IPS-11a (cell line): ENCODE results near the gene TTC9B.

Source experiments
- H3K4me3 ChIP-seq: one replicate; pipeline ENCODE4 v1.5.1; 2013; ENCODE audit warnings: low read depth, low read length, control low read depth

Gene TTC9B

GRCh38 chr19:40217934-40218890 lies at the start of gene TTC9B:
Gene TTC9B (minus strand): TSS chr19:40218384. CDS start chr19:40218381, 3 bp downstream.
- no peak within 1 kb of the TSS for H3K4me3 ChIP-seq

- H3K4me3 ChIP-seq, result no peak overlapping the region
Measured at GRCh38 chr19:40267601-40267997, 49.4 kb upstream of the TTC9B start.

GRCh38 chr19:40266912-40267600 lies 48.9 kb upstream of the TTC9B start:
- no peak overlapping the region for H3K4me3 ChIP-seq

GRCh38 chr19:40266119-40266518 lies 47.9 kb upstream of the TTC9B start:
- H3K4me3 ChIP-seq, result no peak overlapping the region

DNA sequence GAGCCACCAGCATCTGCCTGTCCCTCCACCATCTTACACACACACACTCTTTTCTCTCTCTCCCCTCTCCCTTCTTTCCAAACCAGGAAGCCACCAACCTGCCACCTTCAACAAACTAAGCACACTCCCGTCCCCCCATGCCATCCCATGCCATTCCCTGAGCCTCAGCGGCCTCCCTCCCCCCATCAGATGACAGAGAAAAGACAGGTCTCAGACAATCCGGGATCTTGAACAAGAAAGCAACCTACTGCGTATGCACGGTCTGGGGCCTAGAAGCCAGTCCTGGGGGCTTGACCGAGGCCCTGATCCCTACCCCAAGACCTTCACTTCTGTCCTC lies 47.5 kb upstream of the TTC9B start:
- no peak overlapping the region for H3K4me3 ChIP-seq

DNA sequence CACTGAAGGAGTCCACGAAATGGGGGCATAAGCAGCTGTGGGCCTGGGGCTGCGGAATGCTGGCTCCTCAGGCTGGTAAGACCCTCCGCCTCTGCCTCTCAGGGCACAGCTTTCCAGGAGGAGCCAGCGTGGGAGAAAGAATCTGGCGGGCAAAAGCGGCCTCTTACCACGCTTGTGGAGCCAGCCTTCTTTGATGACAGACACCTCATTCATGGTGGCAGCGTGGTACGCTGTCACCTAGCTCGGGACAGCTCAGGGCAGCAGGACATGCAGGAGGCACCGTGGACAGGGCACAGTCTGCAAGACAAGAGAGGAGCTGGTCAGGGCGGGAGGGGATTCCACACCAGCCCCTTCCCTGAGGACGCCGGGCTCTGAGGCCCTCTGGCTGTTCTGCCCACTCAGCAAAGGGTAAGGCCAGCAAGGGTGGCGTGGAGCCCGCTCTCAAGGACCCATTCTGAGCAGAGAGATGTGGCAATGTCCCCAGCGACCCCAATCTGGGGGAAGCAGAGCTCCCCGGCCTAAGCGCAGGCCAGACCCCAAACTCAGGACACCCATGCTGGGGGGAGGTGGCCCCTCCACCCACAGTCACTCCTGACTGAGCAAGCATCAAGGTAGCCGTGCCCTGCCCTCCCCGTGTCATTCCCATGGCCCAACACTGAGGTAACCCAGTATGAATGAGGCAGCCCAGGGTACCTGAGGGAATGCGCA lies 47.0 kb upstream of the TTC9B start:
- H3K4me3 ChIP-seq, result no peak overlapping the region

DNA sequence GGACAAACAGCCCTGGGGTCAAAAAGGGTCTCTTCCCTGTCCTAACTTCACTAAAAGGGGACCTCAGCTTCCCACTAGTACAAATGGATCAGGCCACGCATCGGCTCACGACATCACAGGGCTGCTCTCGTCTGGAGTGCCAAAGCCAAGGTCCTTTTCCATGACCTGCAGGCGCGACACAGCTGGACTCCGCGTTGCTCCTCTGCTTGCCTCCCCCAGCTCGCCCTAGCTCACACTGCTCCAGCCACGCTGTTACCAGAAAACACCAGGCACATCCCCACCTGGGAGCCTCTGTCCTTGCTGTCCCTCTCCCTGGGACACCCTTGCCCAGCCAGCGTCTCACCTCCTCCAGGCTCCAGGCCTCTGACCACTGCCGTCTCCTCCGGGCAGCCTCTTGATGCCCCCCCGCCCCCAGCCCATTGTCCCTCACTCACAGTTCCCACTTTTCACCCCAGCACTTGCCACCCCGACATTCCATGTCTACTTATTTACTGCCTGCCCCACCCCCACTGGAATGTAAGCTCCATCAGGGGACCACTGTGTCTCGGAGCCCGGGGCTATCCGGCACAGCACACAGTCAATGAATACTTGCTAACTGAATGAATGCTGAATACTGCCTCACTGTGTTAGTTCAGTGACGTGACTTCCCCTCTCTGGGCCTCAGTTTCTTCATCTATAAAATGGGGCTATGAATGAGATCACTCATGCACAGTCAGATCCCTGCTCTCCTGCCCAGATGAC lies 46.3 kb upstream of the TTC9B start:
- H3K4me3 ChIP-seq, result no peak overlapping the region

GRCh38 chr19:40263440-40264313 lies 45.5 kb upstream of the TTC9B start:
- no peak overlapping the region for H3K4me3 ChIP-seq

DNA sequence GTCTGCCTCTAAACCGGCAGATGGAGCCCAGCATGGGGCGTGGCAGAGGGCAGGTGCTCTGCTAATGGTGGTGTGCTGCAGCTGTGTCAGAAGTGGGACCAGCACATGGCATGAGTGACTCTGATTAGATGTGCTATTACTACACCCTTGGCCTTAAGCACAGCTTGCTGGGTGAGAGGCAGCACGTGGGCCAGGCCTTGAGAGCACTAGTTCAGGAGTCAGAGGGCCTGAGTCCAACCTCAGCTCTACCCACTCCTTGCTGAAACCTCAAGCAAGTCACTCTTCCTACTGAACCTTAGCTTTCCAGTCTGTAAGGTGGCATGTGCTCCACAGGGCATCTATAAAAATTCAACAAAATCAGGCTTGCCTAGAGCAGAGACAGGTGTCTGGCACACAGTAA lies 44.2 kb upstream of the TTC9B start:
- no peak overlapping the region for H3K4me3 ChIP-seq

GRCh38 chr19:40261631-40262030 lies 43.4 kb upstream of the TTC9B start:
- no peak overlapping the region for H3K4me3 ChIP-seq

DNA sequence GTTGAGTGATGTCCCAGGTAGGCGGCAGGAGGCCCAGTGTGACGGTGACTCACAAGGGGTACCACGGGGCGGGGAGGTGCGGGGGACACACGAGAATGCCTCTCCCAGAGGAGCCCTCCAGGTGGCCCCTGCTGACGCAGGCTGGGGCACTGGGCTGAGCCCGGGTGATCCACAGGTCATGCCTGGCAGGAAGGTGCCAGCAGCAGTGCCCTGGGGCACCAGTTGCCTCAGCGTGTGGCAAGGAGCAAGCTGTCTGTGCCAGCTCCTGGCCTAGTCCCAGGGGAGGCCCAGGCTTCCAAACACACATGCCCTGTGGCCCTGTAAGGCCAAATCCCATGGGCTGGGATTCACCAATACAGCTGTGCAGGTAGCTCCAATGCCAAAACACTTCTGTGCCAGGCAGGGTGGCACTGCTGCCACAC lies 38.9 kb upstream of the TTC9B start:
- no peak overlapping the region for H3K4me3 ChIP-seq

DNA sequence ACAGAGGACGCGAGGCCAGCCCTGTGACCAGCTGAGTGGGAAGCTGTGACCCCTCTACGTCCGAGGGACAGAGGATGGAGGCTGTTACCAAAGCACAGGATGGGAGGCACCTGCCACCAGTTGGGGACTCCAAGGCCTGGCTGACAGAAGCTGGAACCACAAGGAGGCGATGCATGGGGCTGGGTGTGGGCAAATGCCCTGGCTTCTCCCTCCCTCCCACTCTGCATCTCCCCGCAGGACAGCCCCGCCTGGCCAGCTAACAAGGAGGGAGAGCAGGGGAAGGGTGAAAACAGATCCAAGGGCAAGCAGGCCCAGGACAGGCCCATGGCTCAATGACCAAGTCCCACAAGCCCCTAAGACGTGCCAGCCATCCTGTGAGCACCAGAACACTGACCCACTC lies 38.3 kb upstream of the TTC9B start:
- no peak overlapping the region for H3K4me3 ChIP-seq

DNA sequence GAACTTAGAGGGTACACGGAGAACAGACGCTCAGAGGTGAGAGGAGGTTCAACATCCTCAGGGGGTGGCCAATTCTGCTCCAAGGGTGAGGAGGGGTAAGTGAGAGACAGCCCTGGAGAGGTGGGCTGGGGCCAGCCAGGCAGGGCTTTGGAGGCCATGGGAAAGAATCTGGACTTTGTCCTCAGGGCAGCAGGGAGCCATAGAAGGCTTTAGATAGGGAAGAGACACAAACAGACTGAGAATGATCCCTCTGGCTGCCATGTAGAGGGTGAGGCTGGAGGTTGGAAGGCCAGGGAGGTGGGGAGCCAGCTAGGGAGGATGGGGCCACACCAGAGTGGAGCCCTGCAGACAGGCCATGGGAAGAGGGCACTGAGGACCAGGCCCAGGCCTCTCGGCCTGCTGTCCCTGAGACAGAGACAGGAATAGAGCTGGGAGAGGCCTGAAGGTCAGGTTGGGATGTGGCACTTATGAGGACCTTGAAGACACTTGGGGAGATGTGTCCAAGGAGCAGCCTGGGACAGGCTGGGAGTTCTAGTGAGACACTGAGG lies 37.5 kb upstream of the TTC9B start:
- no peak overlapping the region for H3K4me3 ChIP-seq

DNA sequence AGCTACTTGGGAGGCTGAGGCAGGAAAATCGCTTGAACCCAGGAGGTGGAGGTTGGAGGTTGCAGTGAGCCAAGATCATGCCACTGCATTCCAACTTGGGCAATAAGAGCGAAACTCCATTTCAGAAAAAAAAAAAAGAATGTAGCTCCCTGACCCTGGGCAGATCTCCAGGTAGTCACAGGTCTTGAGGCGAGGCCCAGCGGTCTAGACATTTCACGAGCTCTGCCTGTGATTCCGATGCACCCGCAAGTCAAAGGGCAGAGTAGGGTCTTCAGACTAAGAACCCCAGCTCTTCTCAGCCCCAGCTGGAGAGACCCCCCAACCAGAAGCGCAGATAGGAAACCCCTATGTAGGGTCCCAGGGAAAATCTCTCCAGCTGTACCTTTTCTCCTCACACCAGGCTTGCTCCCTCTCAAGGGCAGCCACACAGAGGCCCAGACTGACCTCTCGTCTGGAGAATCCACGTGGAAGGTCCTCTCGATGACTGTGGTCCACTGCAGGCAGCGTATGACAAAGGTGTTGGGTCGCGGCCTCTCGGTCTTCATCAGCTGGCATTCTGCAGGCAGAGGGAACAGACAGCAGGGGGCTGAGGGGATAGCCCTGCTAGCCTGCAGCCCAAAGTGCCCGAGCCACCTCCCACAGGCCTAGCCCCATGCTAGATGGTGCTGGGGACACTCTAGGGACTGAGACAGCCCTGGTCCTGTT lies 36.7 kb upstream of the TTC9B start:
- no peak overlapping the region for H3K4me3 ChIP-seq

- H3K4me3 ChIP-seq, result no peak overlapping the region
Measured at GRCh38 chr19:40253611-40254092, 35.5 kb upstream of the TTC9B start.

DNA sequence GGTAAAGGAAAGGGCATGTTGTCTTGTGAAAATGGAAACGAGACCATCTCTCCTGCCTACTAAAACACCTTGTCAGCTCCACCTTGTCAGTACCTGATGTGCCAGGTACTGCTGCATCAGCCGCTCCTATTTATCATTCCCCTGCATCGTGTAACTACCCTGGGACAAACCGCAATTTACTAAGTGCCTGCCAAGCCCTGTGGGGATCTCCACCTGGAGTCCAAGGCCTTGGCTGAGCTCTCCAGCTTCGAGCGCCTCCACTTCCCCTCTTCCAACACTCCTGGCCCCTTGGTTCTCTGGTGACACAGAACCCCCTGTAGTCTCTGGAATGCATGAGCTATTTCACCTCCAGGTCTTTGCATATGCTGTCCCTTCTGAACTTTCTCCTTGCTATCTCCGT lies 34.2 kb upstream of the TTC9B start:
- no peak overlapping the region for H3K4me3 ChIP-seq

GRCh38 chr19:40251991-40252390 lies 33.8 kb upstream of the TTC9B start:
- no peak overlapping the region for H3K4me3 ChIP-seq

DNA sequence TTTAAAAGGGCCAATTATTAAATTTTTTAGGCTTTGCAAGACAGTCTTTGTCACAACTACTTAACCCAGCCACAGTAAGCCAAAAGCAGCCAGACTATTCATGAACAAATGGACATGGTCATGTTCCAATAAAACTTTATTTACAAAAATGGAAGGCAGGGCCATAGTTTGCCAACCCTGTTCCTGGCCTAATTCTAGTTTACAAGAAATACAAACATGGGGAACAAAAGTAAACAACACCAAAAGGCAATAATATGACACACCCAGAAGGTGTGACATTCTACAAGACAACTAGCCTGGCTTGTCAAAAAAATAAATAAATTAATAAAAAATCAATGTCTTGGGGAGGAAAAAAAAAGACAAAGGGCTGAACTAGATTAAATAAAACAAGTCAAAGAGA lies 33.1 kb upstream of the TTC9B start:
- no peak overlapping the region for H3K4me3 ChIP-seq

- H3K4me3 ChIP-seq, result no peak overlapping the region
Measured at GRCh38 chr19:40249781-40250180, 31.6 kb upstream of the TTC9B start.
